Measurements from ENCODE around the gene ACSF3. TPM values are rescaled to one million over a fixed set of nuclear protein-coding genes. Genes with fewer than 3 reads are reported as not detected.

The ACSF3 gene
- total RNA-seq = 10 to 100 TPM; 57.3 to 62.0 TPM

- Mint-ChIP-seq H3K36me3 (ENCODE audit: low read depth) (peaks cover 17% of the 10 kb centered on the region), H3K9me3 (no peaks in the 10 kb centered on the region), H3K4me3 (peak within 1 kb of the TSS; percentile 96), H3K27ac (peak within 1 kb of the TSS; percentile 99), H3K27me3 (peaks cover 5% of the 10 kb centered on the region), H3K4me1 (peaks cover 49% of the 10 kb centered on the region)
- POLR2A ChIA-PET = no interaction called here
- DNase-seq = peak; percentile 64
- CTCF ChIA-PET = interaction anchor here (0.6 to 1.0 kb wide), 2 partner anchors 93 to 279 kb away, joined by 3 read pairs; no protein-coding TSS in a partner anchor
Measured at GRCh38 chr16:89093602-89094251, at the start of gene ACSF3. Gene ACSF3, plus strand, starts transcription at chr16:89093852. Its CDS starts 6,830 bp downstream, at chr16:89100682.

DNA sequence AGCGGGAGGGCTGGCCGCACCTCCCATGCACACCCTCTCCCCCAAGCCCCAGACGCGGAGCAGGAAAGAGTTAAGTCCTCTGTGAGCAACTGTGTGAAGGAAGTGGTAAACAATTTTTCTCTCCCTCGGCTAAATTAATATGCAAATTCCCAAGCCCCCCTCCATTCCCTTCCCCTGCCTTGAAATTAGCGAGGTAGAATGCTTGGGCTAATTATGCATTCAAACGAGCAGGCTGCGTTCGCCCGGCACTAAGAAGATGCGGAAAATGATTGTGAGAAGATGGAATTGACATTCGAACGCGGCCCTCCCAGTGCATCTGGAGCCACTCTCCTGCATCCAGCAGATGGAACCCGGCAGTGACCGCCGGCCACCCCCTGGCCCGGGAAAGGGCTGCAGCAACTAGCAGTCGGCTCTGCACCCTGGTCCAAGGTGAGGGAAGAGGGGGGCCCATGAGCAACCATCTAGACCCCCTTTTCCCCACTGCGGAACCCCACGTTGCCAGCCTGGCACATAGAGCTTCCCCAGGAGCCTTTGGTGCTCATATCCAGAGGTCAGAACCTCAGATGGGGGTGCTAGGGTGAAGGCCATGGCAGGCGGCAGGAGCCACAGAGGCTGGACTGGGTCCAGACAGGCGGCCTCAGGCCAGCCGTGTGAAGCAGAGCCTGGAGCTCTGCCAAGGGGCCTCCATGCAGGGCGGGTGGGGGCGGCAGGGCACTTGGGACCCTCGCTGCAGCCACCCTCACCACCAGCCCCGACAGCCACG lies 49.1 kb upstream of the ACSF3 start:
- no peak for DNase-seq
- Mint-ChIP-seq H3K4me1 (peaks cover 1% of the 10 kb centered on the region), H3K9me3 (no peaks in the 10 kb centered on the region), H3K27ac (no peak overlapping the region), H3K36me3 (ENCODE audit: low read depth) (no peaks in the 10 kb centered on the region), H3K4me3 (no peak overlapping the region), H3K27me3 (no peaks in the 10 kb centered on the region)
- ChIA-PET CTCF (no interaction called here), POLR2A (no interaction called here)

GRCh38 chr16:89045181-89045815 lies 48.4 kb upstream of the ACSF3 start:
- ChIA-PET POLR2A (no interaction called here), CTCF (no interaction called here)
- Mint-ChIP-seq H3K4me1 (peaks cover 1% of the 10 kb centered on the region), H3K9me3 (no peaks in the 10 kb centered on the region), H3K4me3 (no peak overlapping the region), H3K27ac (no peak overlapping the region), H3K36me3 (ENCODE audit: low read depth) (no peaks in the 10 kb centered on the region), H3K27me3 (no peaks in the 10 kb centered on the region)
- DNase-seq = no peak

GRCh38 chr16:89045881-89046280 lies 47.8 kb upstream of the ACSF3 start:
- Mint-ChIP-seq H3K27me3 (no peaks in the 10 kb centered on the region), H3K36me3 (ENCODE audit: low read depth) (no peaks in the 10 kb centered on the region), H3K4me3 (no peak overlapping the region), H3K4me1 (peaks cover 1% of the 10 kb centered on the region), H3K9me3 (no peaks in the 10 kb centered on the region), H3K27ac (no peak overlapping the region)
- ChIA-PET POLR2A (no interaction called here), CTCF (interaction anchor here (1.5 kb wide), 1 partner anchor 27 kb away, joined by 3 read pairs; no protein-coding TSS in a partner anchor)
- no peak for DNase-seq

- CTCF ChIA-PET = interaction anchor here (1.5 kb wide), 1 partner anchor 26 kb away, joined by 3 read pairs; no protein-coding TSS in a partner anchor
- DNase-seq = no peak
- H3K36me3 Mint-ChIP-seq (ENCODE audit: low read depth) = no peaks in the 10 kb centered on the region
- no peak overlapping the region for H3K27ac Mint-ChIP-seq
- no peaks in the 10 kb centered on the region for H3K27me3 Mint-ChIP-seq
- H3K4me3 Mint-ChIP-seq = no peak overlapping the region
- H3K4me1 Mint-ChIP-seq = peaks cover 1% of the 10 kb centered on the region
- no peaks in the 10 kb centered on the region for H3K9me3 Mint-ChIP-seq
- POLR2A ChIA-PET = no interaction called here
Measured at GRCh38 chr16:89046491-89046890, 47.2 kb upstream of the ACSF3 start.

GRCh38 chr16:89047331-89048089 lies 46.1 kb upstream of the ACSF3 start:
- H3K27me3 Mint-ChIP-seq = no peaks in the 10 kb centered on the region
- ChIA-PET CTCF (interaction anchor here (1.5 kb wide), 1 partner anchor 25 kb away, joined by 3 read pairs; no protein-coding TSS in a partner anchor), POLR2A (no interaction called here)
- no peak overlapping the region for H3K4me3 Mint-ChIP-seq
- DNase-seq = no peak
- H3K4me1 Mint-ChIP-seq = peaks cover 1% of the 10 kb centered on the region
- H3K9me3 Mint-ChIP-seq = no peaks in the 10 kb centered on the region
- H3K27ac Mint-ChIP-seq = no peak overlapping the region
- no peaks in the 10 kb centered on the region for H3K36me3 Mint-ChIP-seq (ENCODE audit: low read depth)

- ChIA-PET CTCF (no interaction called here), POLR2A (no interaction called here)
- Mint-ChIP-seq H3K27ac (no peak overlapping the region), H3K9me3 (no peaks in the 10 kb centered on the region), H3K27me3 (no peaks in the 10 kb centered on the region), H3K4me3 (no peak overlapping the region), H3K4me1 (peaks cover 1% of the 10 kb centered on the region), H3K36me3 (ENCODE audit: low read depth) (no peaks in the 10 kb centered on the region)
- no peak for DNase-seq
Measured at GRCh38 chr16:89048090-89048725, 45.4 kb upstream of the ACSF3 start.

GRCh38 chr16:89048871-89049422 lies 44.7 kb upstream of the ACSF3 start:
- CTCF ChIA-PET = no interaction called here
- Mint-ChIP-seq H3K27me3 (no peaks in the 10 kb centered on the region), H3K9me3 (no peaks in the 10 kb centered on the region), H3K27ac (no peak overlapping the region), H3K4me3 (no peak overlapping the region), H3K36me3 (ENCODE audit: low read depth) (no peaks in the 10 kb centered on the region), H3K4me1 (peaks cover 1% of the 10 kb centered on the region)
- POLR2A ChIA-PET = no interaction called here
- DNase-seq = no peak

DNA sequence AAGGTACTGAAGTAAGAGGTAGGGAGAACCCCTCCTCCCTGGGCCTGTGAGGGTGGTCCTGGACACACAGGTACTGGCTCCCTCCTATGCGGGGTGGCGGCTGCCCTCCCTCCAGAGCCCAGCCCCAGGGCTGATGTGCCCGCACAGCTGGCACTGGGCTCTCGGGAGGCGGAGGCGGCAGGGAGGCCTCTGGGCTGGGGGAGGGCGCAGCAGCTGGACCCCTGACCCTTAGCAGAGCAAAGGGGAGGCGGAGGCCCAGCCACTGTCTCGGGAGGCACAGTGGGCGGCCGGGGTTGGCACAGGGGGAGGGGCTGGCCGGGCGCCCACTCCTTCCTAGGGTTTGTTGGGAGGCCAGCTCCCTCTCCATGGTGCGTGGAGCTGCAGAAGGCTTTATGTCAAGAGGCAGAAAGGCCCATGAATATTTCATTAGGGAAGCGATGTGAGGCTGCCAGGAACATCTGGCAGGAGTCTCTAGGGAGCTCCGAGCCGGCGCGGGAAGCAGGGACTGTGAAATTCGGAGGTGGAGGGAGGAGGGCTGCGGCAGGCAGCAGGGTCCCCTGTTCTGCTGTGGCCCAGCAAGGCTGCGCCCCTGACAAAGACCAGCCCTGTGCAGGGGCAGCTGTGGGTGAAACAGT lies 44.1 kb upstream of the ACSF3 start:
- no peaks in the 10 kb centered on the region for H3K9me3 Mint-ChIP-seq
- H3K27ac Mint-ChIP-seq = no peak overlapping the region
- no peaks in the 10 kb centered on the region for H3K27me3 Mint-ChIP-seq
- H3K4me3 Mint-ChIP-seq = no peak overlapping the region
- CTCF ChIA-PET = no interaction called here
- POLR2A ChIA-PET = no interaction called here
- DNase-seq = no peak
- no peaks in the 10 kb centered on the region for H3K36me3 Mint-ChIP-seq (ENCODE audit: low read depth)
- peaks cover 1% of the 10 kb centered on the region for H3K4me1 Mint-ChIP-seq

- Mint-ChIP-seq H3K36me3 (ENCODE audit: low read depth) (no peaks in the 10 kb centered on the region), H3K4me3 (no peak overlapping the region), H3K9me3 (no peaks in the 10 kb centered on the region), H3K27ac (no peak overlapping the region), H3K27me3 (no peaks in the 10 kb centered on the region), H3K4me1 (peaks cover 1% of the 10 kb centered on the region)
- CTCF ChIA-PET = no interaction called here
- POLR2A ChIA-PET = no interaction called here
- no peak for DNase-seq
Measured at GRCh38 chr16:89050119-89050867, 43.4 kb upstream of the ACSF3 start.

DNA sequence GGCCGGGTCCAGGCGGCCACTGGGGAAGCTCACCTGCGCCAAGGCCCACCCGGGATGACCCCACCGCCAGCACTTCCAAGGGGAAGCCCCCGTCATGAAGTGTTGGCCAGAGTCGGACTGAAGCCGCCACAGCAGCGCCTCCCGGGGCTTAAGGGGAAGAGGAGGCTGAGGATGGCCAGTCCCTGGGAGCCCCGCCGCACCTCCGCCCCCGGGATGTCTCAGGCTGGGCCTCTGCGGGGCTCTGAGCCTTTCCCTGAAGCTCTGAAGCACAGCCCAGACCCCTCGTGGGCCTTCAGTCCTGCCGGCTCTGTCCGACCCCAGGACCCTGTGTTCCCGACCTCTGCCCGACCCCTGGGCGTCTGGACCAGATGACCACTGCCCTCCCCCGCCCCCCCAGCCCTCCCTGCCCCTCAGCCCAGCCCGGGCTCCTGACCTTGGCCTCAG lies 42.8 kb upstream of the ACSF3 start:
- no peak for DNase-seq
- no peaks in the 10 kb centered on the region for H3K27me3 Mint-ChIP-seq
- ChIA-PET CTCF (no interaction called here), POLR2A (no interaction called here)
- H3K9me3 Mint-ChIP-seq = no peaks in the 10 kb centered on the region
- H3K4me1 Mint-ChIP-seq = peaks cover 1% of the 10 kb centered on the region
- H3K27ac Mint-ChIP-seq = no peak overlapping the region
- H3K36me3 Mint-ChIP-seq (ENCODE audit: low read depth) = no peaks in the 10 kb centered on the region
- H3K4me3 Mint-ChIP-seq = no peak overlapping the region

Measured in activated CD4-positive, alpha-beta T cell treated with anti-CD3 and anti-CD28 coated beads, Interleukin-2, amount 10 ng/mL, durations not matched to agents 7 days and 5 days (primary cell).